Thyroid gland (tissue), 4 donors: ENCODE results near the gene ACOT9.

Source experiments
- POLR2A ChIP-seq, 2 donors: fragments of 450-650 bp; IDR thresholded peaks; one replicate each; pipeline ENCODE4 v1.6.1; 2017; ENCODE audit warnings: antibody characterized with exemption in 2 of 2, mild to moderate bottlenecking in 2 of 2, moderate library complexity in 1 of 2
- TF ChIP-seq, protein P1 (sequence below), 6 experiments: fragments of 200-600 bp in 3 of 6; fragments of 450-650 bp in 3 of 6; sonication (generic) in 3 of 6; IDR thresholded peaks; one replicate each; pipeline ENCODE4 v1.5.1; 2016 to 2019; ENCODE audit warnings: antibody characterized with exemption in 6 of 6, mild to moderate bottlenecking in 2 of 6, inconsistent platforms in 1 of 6, moderate library complexity in 1 of 6

DNA sequence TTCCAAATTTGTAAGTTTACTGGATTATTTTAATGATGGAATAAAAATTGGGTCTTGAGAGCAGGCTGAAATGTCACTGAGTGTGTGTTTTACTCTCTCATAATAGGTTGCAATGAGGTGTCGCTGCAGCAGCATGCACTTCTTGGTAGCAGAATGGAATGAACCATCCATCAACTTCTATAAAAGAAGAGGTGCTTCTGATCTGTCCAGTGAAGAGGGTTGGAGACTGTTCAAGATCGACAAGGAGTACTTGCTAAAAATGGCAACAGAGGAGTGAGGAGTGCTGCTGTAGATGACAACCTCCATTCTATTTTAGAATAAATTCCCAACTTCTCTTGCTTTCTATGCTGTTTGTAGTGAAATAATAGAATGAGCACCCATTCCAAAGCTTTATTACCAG is 42.5 kb upstream of the ACOT9 start:
- no peak for TF ChIP-seq POLR2A (IDR thresholded peaks at IDR 0.05)
- TF ChIP-seq, protein P1, sequence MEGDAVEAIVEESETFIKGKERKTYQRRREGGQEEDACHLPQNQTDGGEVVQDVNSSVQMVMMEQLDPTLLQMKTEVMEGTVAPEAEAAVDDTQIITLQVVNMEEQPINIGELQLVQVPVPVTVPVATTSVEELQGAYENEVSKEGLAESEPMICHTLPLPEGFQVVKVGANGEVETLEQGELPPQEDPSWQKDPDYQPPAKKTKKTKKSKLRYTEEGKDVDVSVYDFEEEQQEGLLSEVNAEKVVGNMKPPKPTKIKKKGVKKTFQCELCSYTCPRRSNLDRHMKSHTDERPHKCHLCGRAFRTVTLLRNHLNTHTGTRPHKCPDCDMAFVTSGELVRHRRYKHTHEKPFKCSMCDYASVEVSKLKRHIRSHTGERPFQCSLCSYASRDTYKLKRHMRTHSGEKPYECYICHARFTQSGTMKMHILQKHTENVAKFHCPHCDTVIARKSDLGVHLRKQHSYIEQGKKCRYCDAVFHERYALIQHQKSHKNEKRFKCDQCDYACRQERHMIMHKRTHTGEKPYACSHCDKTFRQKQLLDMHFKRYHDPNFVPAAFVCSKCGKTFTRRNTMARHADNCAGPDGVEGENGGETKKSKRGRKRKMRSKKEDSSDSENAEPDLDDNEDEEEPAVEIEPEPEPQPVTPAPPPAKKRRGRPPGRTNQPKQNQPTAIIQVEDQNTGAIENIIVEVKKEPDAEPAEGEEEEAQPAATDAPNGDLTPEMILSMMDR (IDR thresholded peaks at IDR 0.05), result no peak
